GM13976 (cell line): ENCODE measurements around the gene SGSM1.
"Not testable (repeated sequence)": the region's sequence is repeated elsewhere in the genome, so short reads cannot be mapped to it uniquely, and the experiment has no call there.

Experiments used
- DNase-seq: peaks from one replicate; pipeline ENCODE4 v3.0.0; 2012; ENCODE audit warnings: low spot score
- CTCF ChIP-seq: IDR thresholded peaks from 2 replicates; pipeline ENCODE4 v1.5.1; 2012; ENCODE audit warnings: borderline replicate concordance, mild to moderate bottlenecking; ENCODE audit not compliant: insufficient read depth; ENCODE audit errors: extremely low read depth, missing control alignments, control extremely low read depth
- in situ Hi-C: fragments of 300-500 bp; cut with MboI; formaldehyde crosslinking; loops from one replicate; pipeline ENCODE4 v1.12.0; 2022; ENCODE audit warnings: low sequenced_read_pairs, mixed read lengths, inconsistent platforms; ENCODE audit not compliant: unreplicated experiment

The SGSM1 gene

GRCh38 chr22:24894998-24895397 lies 89.0 kb downstream of the SGSM1 start:
- no peak for DNase-seq
- in situ Hi-C loops: no loop called here
- TF ChIP-seq CTCF: no peak

GRCh38 chr22:24901448-24901847 lies 95.4 kb downstream of the SGSM1 start:
- no peak for DNase-seq
- no peak for TF ChIP-seq CTCF
- in situ Hi-C loops: no loop called here

- in situ Hi-C loops: no loop called here
- TF ChIP-seq CTCF: no peak
- DNase-seq: no peak
Observed at GRCh38 chr22:24905909-24906308, 99.9 kb downstream of the SGSM1 start.

GRCh38 chr22:24907101-24907500 lies 101.1 kb downstream of the SGSM1 start:
- in situ Hi-C loops, DNase-seq: not testable (repeated sequence)

GRCh38 chr22:24920029-24920428 lies 114.0 kb downstream of the SGSM1 start:
- no peak for TF ChIP-seq CTCF
- no peak for DNase-seq
- in situ Hi-C loops: no loop called here

GRCh38 chr22:24925586-24926427 lies 119.8 kb downstream of the SGSM1 start:
- no peak for TF ChIP-seq CTCF
- no peak for DNase-seq
- in situ Hi-C loops: no loop called here

- TF ChIP-seq CTCF: no peak
- in situ Hi-C loops: no loop called here
- no peak for DNase-seq
Observed at GRCh38 chr22:24926428-24926725, 120.4 kb downstream of the SGSM1 start.
